Activated CD4-positive, alpha-beta T cell treated with anti-CD3 and anti-CD28 coated beads for 4 hours (primary cell): ENCODE measurements around the gene ERCC8.
"Not testable (repeated sequence)": the region's sequence is repeated elsewhere in the genome, so short reads cannot be mapped to it uniquely, and the experiment has no call there.

Source experiments
- DNase-seq, 2 donors: peaks; one replicate each; pipeline ENCODE4 v3.0.0-alpha.2; 2020

ERCC8 gene

GRCh38 chr5:60916646-60917045 is 28.2 kb downstream of the ERCC8 start:
- DNase-seq, result no peak

DNA sequence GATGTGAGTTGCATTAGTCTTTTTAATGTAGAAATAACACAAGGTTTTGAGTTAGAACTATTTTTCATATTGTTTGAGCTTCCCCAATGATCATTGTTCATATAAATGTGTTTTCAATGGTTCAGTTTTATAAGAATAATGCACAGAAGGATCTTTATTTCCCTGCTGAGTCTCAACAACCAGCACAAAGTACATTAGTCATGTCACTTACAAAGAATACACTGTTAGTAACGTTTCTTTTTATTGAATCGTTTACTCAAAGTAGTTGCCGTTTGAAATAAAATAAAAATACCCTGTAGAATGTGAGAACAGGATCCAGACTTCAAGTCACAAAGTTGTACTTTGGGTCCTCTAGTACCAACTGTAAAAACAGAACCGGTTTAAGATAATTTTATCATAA is 41.5 kb downstream of the ERCC8 start:
- DNase-seq, result no peak

GRCh38 chr5:60896991-60897390 is 47.9 kb downstream of the ERCC8 start:
- DNase-seq, result no peak

DNA sequence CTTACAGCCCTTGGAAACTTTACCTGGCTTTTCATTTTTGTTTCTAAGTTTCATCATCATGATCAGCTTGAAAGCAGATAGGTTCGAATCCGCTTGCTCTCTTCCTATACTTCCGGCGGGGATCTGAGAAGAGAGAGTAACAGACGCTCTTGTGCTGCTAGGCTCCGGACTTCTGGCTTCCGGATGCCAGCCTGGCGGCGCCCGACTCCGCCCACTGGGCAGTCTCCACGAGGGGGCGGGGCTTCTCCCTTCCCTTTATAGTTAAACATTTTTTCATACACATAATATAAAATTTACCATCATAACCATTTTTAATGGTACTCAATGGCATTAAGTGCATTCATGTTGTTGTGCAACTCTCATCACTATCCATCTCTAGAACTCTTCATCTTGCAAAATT is 51.3 kb downstream of the ERCC8 start:
- DNase-seq, result no peak

- no peak for DNase-seq
Measured at GRCh38 chr5:60891667-60892066, 53.2 kb downstream of the ERCC8 start.

DNA sequence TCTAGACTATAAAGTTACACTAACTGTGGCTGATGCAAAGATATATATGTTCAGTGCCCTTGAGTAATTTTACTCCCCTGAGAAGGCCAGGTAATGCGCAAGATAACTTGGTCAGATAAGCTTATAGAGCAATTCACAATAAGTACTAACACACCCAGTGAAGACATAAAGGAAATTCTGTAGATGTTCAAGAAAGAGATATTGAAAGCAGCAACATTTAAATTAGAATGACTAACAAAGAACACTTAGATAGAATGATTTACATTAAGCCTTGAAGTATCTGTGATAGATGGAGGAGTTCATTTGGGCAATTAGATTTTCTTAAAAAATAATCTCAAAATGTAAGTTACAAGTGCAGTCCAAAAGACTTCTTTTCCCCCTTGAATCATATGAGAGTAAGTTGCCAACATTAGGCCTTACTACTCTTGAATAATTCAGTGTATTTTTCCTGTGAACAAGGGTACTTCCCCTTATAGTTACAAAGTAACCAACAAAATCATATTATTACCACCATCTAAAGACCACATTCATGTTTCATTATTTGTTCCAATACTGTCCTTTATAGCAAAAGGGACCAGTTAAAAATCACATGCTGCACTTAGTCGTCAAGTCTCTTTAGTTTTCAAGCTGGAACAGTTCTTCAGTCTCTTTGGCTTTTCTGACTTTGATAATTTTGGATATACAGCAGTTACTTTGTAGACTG is 56.4 kb downstream of the ERCC8 start:
- DNase-seq, result no peak

DNA sequence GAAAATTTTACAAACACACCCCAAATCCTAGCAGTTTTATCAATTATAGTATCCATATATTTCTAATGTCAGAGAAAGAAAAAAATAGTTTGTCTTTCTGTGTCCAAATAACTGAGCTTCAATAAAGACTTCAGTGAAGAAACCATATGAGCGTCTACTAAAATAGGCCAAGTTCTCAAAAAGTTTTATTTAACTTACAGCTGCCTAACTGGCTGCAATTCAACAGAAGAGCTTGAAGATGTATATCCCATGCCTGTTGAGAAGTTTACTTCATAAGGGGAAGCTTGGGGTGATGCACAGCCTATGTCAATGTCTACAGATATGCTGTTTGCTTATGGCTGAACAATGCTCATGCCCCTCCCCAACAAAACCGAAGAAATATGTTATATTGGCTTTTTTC is 57.1 kb downstream of the ERCC8 start:
- DNase-seq, result no peak

GRCh38 chr5:60887096-60887495 is 57.8 kb downstream of the ERCC8 start:
- no peak for DNase-seq

GRCh38 chr5:60886158-60886557 is 58.7 kb downstream of the ERCC8 start:
- DNase-seq, result no peak

DNA sequence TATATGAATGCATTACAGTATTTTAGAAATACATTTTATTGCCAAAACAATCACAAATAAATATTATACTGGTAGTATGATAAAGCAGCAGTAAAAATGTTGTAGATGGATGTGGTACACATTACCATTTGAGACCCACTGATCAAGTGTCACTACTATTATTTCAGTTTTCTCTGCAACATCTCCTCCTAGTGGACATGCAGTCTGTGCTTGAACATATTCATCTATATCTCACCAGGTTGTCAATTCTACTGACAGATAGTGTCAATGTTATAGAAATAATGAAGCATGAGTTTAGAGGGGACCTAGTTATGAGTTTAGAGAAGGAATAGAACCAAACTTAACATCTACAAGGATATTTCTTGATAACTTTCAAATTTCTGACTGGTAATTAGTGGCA is 61.6 kb downstream of the ERCC8 start:
- no peak for DNase-seq

GRCh38 chr5:60872892-60873291 is 72.0 kb downstream of the ERCC8 start:
- DNase-seq, result no peak

- DNase-seq, result no peak
Measured at GRCh38 chr5:60870857-60871256, 74.0 kb downstream of the ERCC8 start.

DNA sequence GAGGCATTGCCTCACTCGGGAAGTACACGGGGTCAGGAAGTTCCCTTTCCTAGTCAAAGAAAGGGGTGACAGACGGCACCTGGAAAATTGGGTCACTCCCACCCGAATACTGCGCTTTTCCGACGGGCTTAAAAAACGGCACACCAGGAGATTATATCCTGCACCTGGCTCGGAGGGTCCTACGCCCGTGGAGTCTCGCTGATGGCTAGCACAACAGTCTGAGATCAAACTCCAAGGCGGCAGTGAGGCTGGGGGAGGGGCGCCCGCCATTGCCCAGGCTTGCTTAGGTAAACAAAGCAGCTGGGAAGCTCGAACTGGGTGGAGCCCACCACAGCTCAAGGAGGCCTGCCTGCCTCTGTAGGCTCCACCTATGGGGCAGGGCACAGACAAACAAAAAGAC is 84.3 kb downstream of the ERCC8 start:
- not testable (repeated sequence) for DNase-seq

DNA sequence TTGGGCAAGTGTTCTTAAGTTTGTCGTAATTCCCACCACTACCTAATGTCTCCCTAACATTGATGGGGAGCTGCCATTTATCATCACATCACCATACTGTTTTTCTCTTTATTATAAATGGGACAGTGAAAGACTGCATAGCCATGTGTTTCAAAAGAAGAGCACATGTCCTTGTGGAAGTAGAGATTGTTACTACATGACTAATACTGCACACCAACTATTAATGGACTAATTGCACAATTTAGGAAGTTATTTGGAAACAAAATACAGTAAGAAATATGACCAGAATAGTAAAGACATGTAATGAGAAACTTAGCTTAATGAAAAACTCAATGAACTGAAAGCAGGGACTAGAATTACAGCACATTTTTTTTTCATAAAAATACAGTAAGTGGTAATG is 88.8 kb downstream of the ERCC8 start:
- no peak for DNase-seq

- DNase-seq, result no peak
Measured at GRCh38 chr5:60852940-60853339, 91.9 kb downstream of the ERCC8 start.

DNA sequence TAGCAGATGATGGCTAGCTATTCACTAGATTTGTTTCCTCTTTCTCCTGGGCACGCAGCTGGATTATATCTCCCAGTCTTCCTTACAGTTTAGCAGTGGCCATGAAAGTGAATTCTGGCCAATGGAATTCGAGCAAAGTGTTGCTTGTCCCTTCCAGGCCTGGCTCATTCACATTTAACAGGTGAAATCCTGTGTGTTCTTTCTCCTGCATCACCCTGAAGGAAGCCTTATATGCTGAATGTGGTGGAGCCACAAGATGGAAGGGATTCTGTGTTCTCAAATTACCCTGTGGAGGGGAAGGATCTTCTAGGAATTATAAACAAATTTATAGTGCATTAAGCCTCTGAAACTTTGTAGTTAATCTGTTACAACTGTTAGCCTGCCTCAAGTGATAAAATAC is 92.6 kb downstream of the ERCC8 start:
- DNase-seq, result no peak

GRCh38 chr5:60851626-60852025 is 93.2 kb downstream of the ERCC8 start:
- no peak for DNase-seq

DNA sequence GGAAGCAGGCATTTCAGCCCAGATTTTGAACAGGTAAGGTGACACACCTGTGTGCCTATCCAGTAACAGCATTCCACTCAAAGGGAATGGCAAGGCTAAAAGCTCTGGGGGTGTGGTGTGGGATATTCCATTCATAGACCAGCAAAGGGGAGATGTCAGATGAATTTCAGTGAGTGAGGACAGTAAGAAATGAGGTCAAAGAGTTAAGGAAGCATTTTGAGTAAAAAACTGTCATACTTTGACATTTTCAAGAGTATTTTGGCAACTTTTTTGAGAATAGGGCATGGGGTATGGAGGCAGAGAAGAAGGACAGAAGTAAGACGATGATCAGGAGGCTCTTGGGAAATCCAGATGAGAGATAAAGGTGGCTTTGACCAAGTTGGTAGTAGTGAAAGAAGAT is 98.6 kb downstream of the ERCC8 start:
- DNase-seq, result no peak

- DNase-seq, result no peak
Measured at GRCh38 chr5:60843936-60844905, 100.6 kb downstream of the ERCC8 start, which contains the start of gene ELOVL7. Gene ELOVL7 (minus strand): TSS chr5:60844269. CDS start chr5:60787397, 56,872 bp downstream.

GRCh38 chr5:60843386-60843935 is 101.4 kb downstream of the ERCC8 start:
- no peak for DNase-seq

GRCh38 chr5:60842871-60843385 is 101.9 kb downstream of the ERCC8 start:
- DNase-seq, result no peak

DNA sequence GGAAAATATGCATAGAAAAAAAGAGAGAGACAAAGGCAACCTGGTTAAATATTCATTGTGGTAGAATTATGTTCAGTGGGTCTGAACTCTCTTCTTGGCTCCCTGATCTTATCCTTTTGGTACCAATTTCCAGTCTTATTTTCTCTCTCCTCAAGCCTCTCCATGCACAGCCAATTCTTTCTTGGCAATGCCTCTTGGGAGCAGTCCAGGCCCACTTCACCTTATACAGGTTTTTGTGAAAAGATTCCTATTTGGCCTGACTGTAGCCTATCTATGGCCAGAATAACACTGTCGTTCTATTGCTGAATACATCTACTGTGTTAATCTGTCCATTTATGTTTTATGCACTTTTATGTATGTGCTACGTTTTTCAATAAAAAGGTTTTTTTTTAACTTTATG is 103.5 kb downstream of the ERCC8 start:
- no peak for DNase-seq

DNA sequence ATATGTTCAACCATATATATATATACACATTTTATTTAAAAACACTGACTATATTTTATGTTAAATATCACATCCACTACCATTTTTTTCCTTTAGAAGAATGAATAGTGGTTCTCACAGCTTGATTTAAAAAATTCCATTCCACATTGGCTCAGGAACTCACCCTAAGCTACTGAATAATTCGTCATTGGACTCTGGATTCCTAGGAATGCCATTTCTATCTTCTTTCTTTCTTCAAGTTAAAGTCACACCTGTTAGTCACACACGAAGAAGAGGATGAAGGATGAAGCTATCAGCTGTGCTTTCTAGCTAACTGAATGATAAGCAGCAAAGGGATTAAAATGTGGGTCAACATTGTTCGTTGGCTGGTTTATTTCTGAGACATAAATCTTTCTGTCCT is 108.7 kb downstream of the ERCC8 start:
- no peak for DNase-seq

- no peak for DNase-seq
Measured at GRCh38 chr5:60835554-60835953, 109.3 kb downstream of the ERCC8 start.
